OCI-LY1 (cell line): ENCODE results near the gene CDH22.

Experiments
- H2AFZ ChIP-seq: fragments of 200-600 bp; sonication (generic), shearing (Covaris generic); 2 replicates; pipeline ENCODE4 v1.6.0; 2014; ENCODE audit warnings: antibody characterized with exemption, mild to moderate bottlenecking, low read length
- H3F3A ChIP-seq: fragments of 200-600 bp; sonication (generic), shearing (Covaris generic); 2 replicates; pipeline ENCODE4 v1.6.0; 2014; ENCODE audit warnings: mild to moderate bottlenecking, antibody characterized with exemption, low read length, moderate library complexity; ENCODE audit not compliant: insufficient read depth
- H3K27ac ChIP-seq: fragments of 200-600 bp; sonication (generic); 2 replicates; pipeline ENCODE4 v1.5.1; 2014; ENCODE audit warnings: low read length, mixed run types, mild to moderate bottlenecking, low read depth; ENCODE audit not compliant: poor library complexity, severe bottlenecking
- H3K27me3 ChIP-seq: fragments of 200-600 bp; sonication (generic); 2 replicates; pipeline ENCODE4 v1.6.0; 2014; ENCODE audit warnings: antibody characterized with exemption, mild to moderate bottlenecking, low read length, moderate library complexity; ENCODE audit not compliant: insufficient read depth
- H3K36me3 ChIP-seq: fragments of 200-600 bp; sonication (generic); 2 replicates; pipeline ENCODE4 v1.6.1; 2014; ENCODE audit warnings: mild to moderate bottlenecking, antibody characterized with exemption, low read length, moderate library complexity, mixed read lengths; ENCODE audit not compliant: insufficient read depth
- H3K4me1 ChIP-seq: fragments of 200-600 bp; sonication (generic); 2 replicates; pipeline ENCODE4 v1.5.1; 2014; ENCODE audit warnings: mild to moderate bottlenecking, low read length, moderate library complexity; ENCODE audit not compliant: insufficient read depth, severe bottlenecking
- H3K4me2 ChIP-seq: fragments of 200-600 bp; sonication (generic), shearing (Covaris generic); 2 replicates; pipeline ENCODE4 v1.6.1; 2014; ENCODE audit warnings: low read length
- H3K4me3 ChIP-seq: fragments of 200-600 bp; sonication (generic); 2 replicates; pipeline ENCODE4 v1.5.1; 2014; ENCODE audit warnings: low read length, low read depth, mild to moderate bottlenecking, mixed read lengths; ENCODE audit not compliant: poor library complexity, severe bottlenecking
- H3K79me2 ChIP-seq: fragments of 200-600 bp; shearing (Covaris generic); 2 replicates; pipeline ENCODE4 v1.6.1; 2016; ENCODE audit warnings: mixed run types, low read length, mixed read lengths; ENCODE audit not compliant: insufficient read depth
- H3K9ac ChIP-seq: fragments of 200-600 bp; sonication (generic), shearing (Covaris generic); 2 replicates; pipeline ENCODE4 v1.6.1; 2014; ENCODE audit warnings: mild to moderate bottlenecking, low read length, mixed read lengths
- H3K9me2 ChIP-seq: fragments of 200-600 bp; sonication (generic), shearing (Covaris generic); 2 replicates; pipeline ENCODE4 v1.6.1; 2014; ENCODE audit warnings: low read depth, mild to moderate bottlenecking, low read length, mixed read lengths
- H3K9me3 ChIP-seq: fragments of 200-600 bp; shearing (Covaris generic); 2 replicates; pipeline ENCODE4 v1.6.1; 2014; ENCODE audit warnings: low read length, mixed read lengths
- H4K20me1 ChIP-seq: fragments of 200-600 bp; sonication (generic), shearing (Covaris generic); 2 replicates; pipeline ENCODE4 v1.6.0; 2016; ENCODE audit warnings: mild to moderate bottlenecking, low read length; ENCODE audit not compliant: insufficient read depth
- CTCF ChIP-seq: fragments of 200-600 bp; sonication (generic), shearing (Covaris generic); IDR thresholded peaks from 2 replicates; pipeline ENCODE4 v1.5.1; 2017; ENCODE audit warnings: mild to moderate bottlenecking, antibody characterized with exemption, low read length, moderate library complexity, mixed read lengths
- EZH2 ChIP-seq: fragments of 200-600 bp; sonication (generic), shearing (Covaris generic); IDR thresholded peaks from 2 replicates; pipeline ENCODE4 v1.8.0; 2017; ENCODE audit warnings: borderline replicate concordance, mixed run types, mild to moderate bottlenecking, antibody characterized with exemption, low read length, moderate library complexity, mixed read lengths

CDH22 gene

GRCh38 chr20:46212876-46213275, 95.4 kb downstream of the CDH22 start:
- H4K20me1 ChIP-seq = no peaks in the 10 kb centered on the region
- H2AFZ ChIP-seq = no peak overlapping the region
- H3K36me3 ChIP-seq = no peaks in the 10 kb centered on the region
- no peak overlapping the region for H3K4me2 ChIP-seq
- TF ChIP-seq EZH2 (no peak), CTCF (no peak)
- H3K9me3 ChIP-seq = no peaks in the 10 kb centered on the region
- H3F3A ChIP-seq = no peaks in the 10 kb centered on the region
- H3K9ac ChIP-seq = no peak overlapping the region
- H3K9me2 ChIP-seq = no peaks in the 10 kb centered on the region
- peaks cover 10% of the 10 kb centered on the region; the same call in 1 of the 2 replicates for H3K27me3 ChIP-seq
- H3K4me3 ChIP-seq = no peak overlapping the region
- H3K27ac ChIP-seq = no peak overlapping the region
- H3K4me1 ChIP-seq = no peaks in the 10 kb centered on the region
- no peaks in the 10 kb centered on the region for H3K79me2 ChIP-seq

GRCh38 chr20:46212252-46212651, 96.0 kb downstream of the CDH22 start:
- no peak for TF ChIP-seq CTCF
- TF ChIP-seq EZH2 = no peak
- no peak overlapping the region for H3K4me2 ChIP-seq
- no peaks in the 10 kb centered on the region for H3K9me2 ChIP-seq
- no peak overlapping the region for H3K27ac ChIP-seq
- H2AFZ ChIP-seq = no peak overlapping the region
- H3K79me2 ChIP-seq = no peaks in the 10 kb centered on the region
- H3K9me3 ChIP-seq = no peaks in the 10 kb centered on the region
- H3K4me3 ChIP-seq = no peak overlapping the region
- no peaks in the 10 kb centered on the region for H3F3A ChIP-seq
- H4K20me1 ChIP-seq = no peaks in the 10 kb centered on the region
- peaks cover 6% of the 10 kb centered on the region; the same call in 1 of the 2 replicates for H3K27me3 ChIP-seq
- H3K4me1 ChIP-seq = no peaks in the 10 kb centered on the region
- no peak overlapping the region for H3K9ac ChIP-seq
- H3K36me3 ChIP-seq = no peaks in the 10 kb centered on the region

GRCh38 chr20:46211331-46211722, 97.0 kb downstream of the CDH22 start:
- Histone ChIP-seq H3K4me3 (no peak overlapping the region), H3F3A (no peaks in the 10 kb centered on the region), H3K4me2 (no peak overlapping the region), H4K20me1 (no peaks in the 10 kb centered on the region), H3K4me1 (no peaks in the 10 kb centered on the region), H3K9me3 (no peaks in the 10 kb centered on the region), H2AFZ (no peak overlapping the region), H3K27ac (no peak overlapping the region), H3K9me2 (no peaks in the 10 kb centered on the region), H3K36me3 (no peaks in the 10 kb centered on the region), H3K9ac (no peak overlapping the region), H3K27me3 (peaks cover 6% of the 10 kb centered on the region; the same call in 1 of the 2 replicates), H3K79me2 (no peaks in the 10 kb centered on the region)
- TF ChIP-seq CTCF = no peak
- TF ChIP-seq EZH2 = no peak
